PC-3 (cell line): Measurements from ENCODE around the gene PEX5L.

Experiments used
- CTCF ChIP-seq: fragments of 300-600 bp; sonication (generic); conservative IDR thresholded peaks from 2 replicates; pipeline ENCODE4 v1.5.1; 2017; ENCODE audit warnings: antibody characterized with exemption, low read depth, mild to moderate bottlenecking, low read length
- EZH2 ChIP-seq: fragments of 300-600 bp; sonication (generic); IDR thresholded peaks from one replicate; pipeline ENCODE4 v1.6.1; 2017; ENCODE audit warnings: antibody characterized with exemption, mild to moderate bottlenecking, low read length; ENCODE audit not compliant: unreplicated experiment
- EZH2phosphoT487 ChIP-seq: fragments of 300-600 bp; sonication (generic); IDR thresholded peaks from 2 replicates; pipeline ENCODE4 v1.6.1; 2018; ENCODE audit warnings: mild to moderate bottlenecking, antibody characterized with exemption, low read length, borderline replicate concordance

- TF ChIP-seq CTCF = no peak
- no peak for TF ChIP-seq EZH2
- no peak for TF ChIP-seq EZH2phosphoT487
These were observed 175.4 kb downstream of the PEX5L start for GRCh38 chr3:179861292-179861691.
